Measurements from ENCODE around the gene MPO. TPM values are rescaled to one million over a fixed set of nuclear protein-coding genes. Genes with fewer than 3 reads are reported as not detected.

MPO gene
- total RNA-seq, 1 experiment from 2014 or later: not detected

DNA sequence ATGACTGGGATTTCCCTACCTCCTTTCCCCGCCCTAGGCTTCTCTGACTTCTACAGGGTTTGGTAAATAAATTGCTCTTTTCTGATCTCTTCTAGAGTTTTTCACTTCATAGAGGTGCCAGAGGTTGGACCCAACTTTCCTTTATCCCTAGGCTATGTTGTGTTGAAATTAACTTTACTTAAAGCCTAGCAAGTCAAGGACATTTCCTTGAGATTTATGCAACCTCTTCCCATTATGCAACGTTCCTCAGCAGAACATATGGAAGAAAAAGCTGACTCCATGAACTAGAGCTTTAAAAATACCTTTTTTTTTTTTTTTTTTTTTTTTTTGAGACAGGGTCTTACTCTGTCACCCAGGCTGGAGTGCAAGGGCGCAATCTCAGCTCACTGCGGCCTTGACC is 15.5 kb downstream of the MPO start:
- ATAC-seq: no peak
- Mint-ChIP-seq H3K9me3 (no peaks in the 10 kb centered on the region), H3K27ac (no peak overlapping the region), H3K27me3 (ENCODE audit: low read depth) (peaks cover 54% of the 10 kb centered on the region), H3K36me3 (no peaks in the 10 kb centered on the region), H3K4me3 (no peak overlapping the region), H3K4me1 (no peaks in the 10 kb centered on the region)
- POLR2A ChIA-PET: interaction anchor here (0.6 kb wide), 1 partner anchor 625 kb away, joined by 3 read pairs; no protein-coding TSS in a partner anchor
- TF ChIP-seq, protein P1, sequence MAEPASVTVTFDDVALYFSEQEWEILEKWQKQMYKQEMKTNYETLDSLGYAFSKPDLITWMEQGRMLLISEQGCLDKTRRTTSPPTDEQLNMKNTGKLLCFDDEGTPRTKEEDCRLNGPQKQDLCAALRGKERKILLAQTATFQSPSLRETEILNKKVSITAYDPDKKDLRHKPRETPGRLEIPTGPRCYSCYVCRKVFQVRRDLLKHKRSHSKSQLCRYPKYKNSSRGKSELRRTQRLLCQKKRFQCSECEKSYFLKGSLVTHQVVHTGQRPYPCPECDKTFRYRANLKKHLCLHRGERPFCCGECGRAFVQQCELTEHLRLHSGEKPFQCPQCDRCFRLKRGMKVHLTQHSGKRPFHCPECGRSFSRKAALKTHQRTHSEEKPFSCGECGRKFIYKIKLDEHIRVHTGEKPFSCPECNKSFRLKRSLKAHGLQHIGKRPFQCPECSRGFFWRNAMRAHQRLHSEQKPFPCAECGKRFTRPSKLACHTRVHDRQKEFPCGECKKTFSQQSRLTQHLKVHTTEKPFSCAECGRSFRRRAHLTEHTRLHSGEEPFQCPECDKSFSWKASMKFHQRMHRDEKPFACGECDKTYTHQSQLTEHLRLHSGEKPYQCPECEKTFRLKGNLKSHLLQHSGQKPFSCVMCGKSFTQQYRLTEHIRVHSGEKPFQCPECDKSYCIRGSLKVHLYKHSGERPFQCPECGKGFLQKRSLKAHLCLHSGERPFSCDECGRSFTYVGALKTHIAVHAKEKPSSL (CRISPR knock-in tag; conservative IDR thresholded peaks at IDR 0.05): no peak
- TF ChIP-seq GABPB1 (CRISPR knock-in tag; IDR thresholded peaks at IDR 0.05) (no peak), ZNF121 (CRISPR knock-in tag; IDR thresholded peaks at IDR 0.05) (no peak), SP1 (CRISPR knock-in tag; conservative IDR thresholded peaks at IDR 0.05) (no peak), NR2C2 (CRISPR knock-in tag; IDR thresholded peaks at IDR 0.05) (no peak), MYBL2 (CRISPR knock-in tag; IDR thresholded peaks at IDR 0.05) (no peak)
- DNase-seq (ENCODE audit: low spot score): no peak
- CTCF ChIA-PET: interaction anchor here (0.6 kb wide), 2 partner anchors 184 to 210 kb away, joined by 3 read pairs; no protein-coding TSS in a partner anchor

DNA sequence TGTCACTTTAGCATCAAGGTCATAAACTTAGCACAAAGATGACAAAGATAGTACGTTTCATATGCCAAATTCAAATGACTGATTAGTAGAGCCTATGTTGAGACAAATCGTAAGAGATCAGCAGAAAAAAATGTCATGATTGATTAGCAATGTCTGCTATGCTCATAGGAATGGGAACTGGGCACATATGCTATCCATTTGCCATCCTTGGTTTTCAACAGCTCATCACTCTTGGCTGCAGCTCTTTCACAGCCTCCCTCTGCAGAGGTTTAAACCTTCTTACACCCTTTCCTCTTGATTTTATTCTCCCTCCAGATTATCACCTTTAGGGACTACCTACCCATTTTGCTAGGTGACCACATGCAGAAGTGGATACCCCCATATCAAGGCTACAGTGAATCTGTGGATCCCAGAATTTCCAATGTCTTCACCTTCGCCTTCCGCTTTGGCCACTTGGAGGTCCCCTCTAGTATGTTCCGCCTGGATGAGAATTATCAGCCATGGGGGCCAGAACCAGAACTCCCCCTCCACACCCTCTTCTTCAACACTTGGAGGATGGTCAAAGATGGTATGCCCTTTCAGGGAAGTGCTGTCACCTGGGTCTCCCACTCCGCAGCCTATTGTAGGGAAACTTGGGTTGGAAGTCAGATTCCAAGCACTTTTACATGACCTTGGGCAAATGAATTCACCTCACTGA is 16.2 kb downstream of the MPO start:
- H3K4me1 Mint-ChIP-seq: no peaks in the 10 kb centered on the region
- ChIA-PET CTCF (interaction anchor here (0.6 to 1.5 kb wide), 4 partner anchors 10 to 210 kb away, joined by 3 to 6 read pairs (median 4); no protein-coding TSS in a partner anchor), POLR2A (interaction anchor here (0.6 kb wide), 1 partner anchor 625 kb away, joined by 3 read pairs; no protein-coding TSS in a partner anchor)
- H3K27me3 Mint-ChIP-seq (ENCODE audit: low read depth): peaks cover 61% of the 10 kb centered on the region
- no peaks in the 10 kb centered on the region for H3K9me3 Mint-ChIP-seq
- ATAC-seq (no peak), DNase-seq (ENCODE audit: low spot score) (no peak)
- H3K27ac Mint-ChIP-seq: no peak overlapping the region
- TF ChIP-seq ZNF219 (CRISPR knock-in tag; IDR thresholded peaks at IDR 0.05; ENCODE audit: borderline replicate concordance) (no peak), FOXK1 (CRISPR knock-in tag; IDR thresholded peaks at IDR 0.05) (no peak), NR3C1 (CRISPR knock-in tag; conservative IDR thresholded peaks at IDR 0.05; ENCODE audit: low read depth) (no peak), ATF1 (CRISPR knock-in tag; IDR thresholded peaks at IDR 0.05) (no peak), SP1 (CRISPR knock-in tag; conservative IDR thresholded peaks at IDR 0.05) (no peak), GRHL2 (CRISPR knock-in tag; IDR thresholded peaks at IDR 0.05; ENCODE audit: insufficient replicate concordance, severe bottlenecking) (no peak)
- TF ChIP-seq, protein P1 (CRISPR knock-in tag; conservative IDR thresholded peaks at IDR 0.05): no peak
- TF ChIP-seq, protein P2, sequence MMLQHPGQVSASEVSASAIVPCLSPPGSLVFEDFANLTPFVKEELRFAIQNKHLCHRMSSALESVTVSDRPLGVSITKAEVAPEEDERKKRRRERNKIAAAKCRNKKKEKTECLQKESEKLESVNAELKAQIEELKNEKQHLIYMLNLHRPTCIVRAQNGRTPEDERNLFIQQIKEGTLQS (CRISPR knock-in tag; conservative IDR thresholded peaks at IDR 0.05): no peak
- TF ChIP-seq, protein P3, sequence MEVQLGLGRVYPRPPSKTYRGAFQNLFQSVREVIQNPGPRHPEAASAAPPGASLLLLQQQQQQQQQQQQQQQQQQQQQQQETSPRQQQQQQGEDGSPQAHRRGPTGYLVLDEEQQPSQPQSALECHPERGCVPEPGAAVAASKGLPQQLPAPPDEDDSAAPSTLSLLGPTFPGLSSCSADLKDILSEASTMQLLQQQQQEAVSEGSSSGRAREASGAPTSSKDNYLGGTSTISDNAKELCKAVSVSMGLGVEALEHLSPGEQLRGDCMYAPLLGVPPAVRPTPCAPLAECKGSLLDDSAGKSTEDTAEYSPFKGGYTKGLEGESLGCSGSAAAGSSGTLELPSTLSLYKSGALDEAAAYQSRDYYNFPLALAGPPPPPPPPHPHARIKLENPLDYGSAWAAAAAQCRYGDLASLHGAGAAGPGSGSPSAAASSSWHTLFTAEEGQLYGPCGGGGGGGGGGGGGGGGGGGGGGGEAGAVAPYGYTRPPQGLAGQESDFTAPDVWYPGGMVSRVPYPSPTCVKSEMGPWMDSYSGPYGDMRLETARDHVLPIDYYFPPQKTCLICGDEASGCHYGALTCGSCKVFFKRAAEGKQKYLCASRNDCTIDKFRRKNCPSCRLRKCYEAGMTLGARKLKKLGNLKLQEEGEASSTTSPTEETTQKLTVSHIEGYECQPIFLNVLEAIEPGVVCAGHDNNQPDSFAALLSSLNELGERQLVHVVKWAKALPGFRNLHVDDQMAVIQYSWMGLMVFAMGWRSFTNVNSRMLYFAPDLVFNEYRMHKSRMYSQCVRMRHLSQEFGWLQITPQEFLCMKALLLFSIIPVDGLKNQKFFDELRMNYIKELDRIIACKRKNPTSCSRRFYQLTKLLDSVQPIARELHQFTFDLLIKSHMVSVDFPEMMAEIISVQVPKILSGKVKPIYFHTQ (CRISPR knock-in tag; IDR thresholded peaks at IDR 0.05): no peak
- no peaks in the 10 kb centered on the region for H3K36me3 Mint-ChIP-seq
- no peak overlapping the region for H3K4me3 Mint-ChIP-seq

DNA sequence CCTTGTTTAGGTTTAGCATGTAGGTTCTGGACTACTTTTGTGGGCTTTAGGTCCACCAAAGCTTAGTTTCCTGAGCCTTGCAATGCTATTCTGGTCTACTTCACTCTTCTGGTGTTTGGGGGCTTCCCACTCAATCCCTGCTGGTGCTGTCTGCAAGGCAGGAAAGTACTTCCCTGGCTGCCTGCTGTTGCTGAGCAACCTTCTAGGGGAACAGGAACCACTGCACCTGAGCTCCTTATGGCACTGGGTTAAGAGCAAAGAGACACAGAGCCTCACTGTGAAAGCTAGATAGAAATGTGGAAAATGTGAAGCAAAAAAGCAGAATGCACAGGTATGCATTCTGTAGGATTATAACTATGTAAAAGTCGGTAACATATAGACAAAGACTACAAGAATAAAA is 17.0 kb downstream of the MPO start:
- ATAC-seq (no peak), DNase-seq (ENCODE audit: low spot score) (no peak)
- Mint-ChIP-seq H3K4me1 (no peaks in the 10 kb centered on the region), H3K9me3 (no peaks in the 10 kb centered on the region), H3K36me3 (no peaks in the 10 kb centered on the region), H3K27ac (no peak overlapping the region), H3K4me3 (no peak overlapping the region), H3K27me3 (ENCODE audit: low read depth) (peaks cover 67% of the 10 kb centered on the region)
- ChIA-PET POLR2A (no interaction called here), CTCF (interaction anchor here (1.5 kb wide), 2 partner anchors 9 to 64 kb away, joined by 4 to 6 read pairs; no protein-coding TSS in a partner anchor)
- TF ChIP-seq, protein P4, sequence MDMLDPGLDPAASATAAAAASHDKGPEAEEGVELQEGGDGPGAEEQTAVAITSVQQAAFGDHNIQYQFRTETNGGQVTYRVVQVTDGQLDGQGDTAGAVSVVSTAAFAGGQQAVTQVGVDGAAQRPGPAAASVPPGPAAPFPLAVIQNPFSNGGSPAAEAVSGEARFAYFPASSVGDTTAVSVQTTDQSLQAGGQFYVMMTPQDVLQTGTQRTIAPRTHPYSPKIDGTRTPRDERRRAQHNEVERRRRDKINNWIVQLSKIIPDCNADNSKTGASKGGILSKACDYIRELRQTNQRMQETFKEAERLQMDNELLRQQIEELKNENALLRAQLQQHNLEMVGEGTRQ (CRISPR knock-in tag; IDR thresholded peaks at IDR 0.05): no peak
- TF ChIP-seq NFYB (CRISPR knock-in tag; conservative IDR thresholded peaks at IDR 0.05; ENCODE audit: low read depth): no peak
- TF ChIP-seq ZNF416 (CRISPR knock-in tag; IDR thresholded peaks at IDR 0.05): no peak
- TF ChIP-seq, protein P5, sequence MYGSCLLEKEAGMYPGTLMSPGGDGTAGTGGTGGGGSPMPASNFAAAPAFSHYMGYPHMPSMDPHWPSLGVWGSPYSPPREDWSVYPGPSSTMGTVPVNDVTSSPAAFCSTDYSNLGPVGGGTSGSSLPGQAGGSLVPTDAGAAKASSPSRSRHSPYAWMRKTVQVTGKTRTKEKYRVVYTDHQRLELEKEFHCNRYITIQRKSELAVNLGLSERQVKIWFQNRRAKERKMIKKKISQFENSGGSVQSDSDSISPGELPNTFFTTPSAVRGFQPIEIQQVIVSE (CRISPR knock-in tag; IDR thresholded peaks at IDR 0.05; ENCODE audit: borderline replicate concordance): no peak
- no peak for TF ChIP-seq ZNF121 (CRISPR knock-in tag; IDR thresholded peaks at IDR 0.05)
- no peak for TF ChIP-seq NFATC4 (CRISPR knock-in tag; IDR thresholded peaks at IDR 0.05)
- no peak for TF ChIP-seq ESRRA (CRISPR knock-in tag; IDR thresholded peaks at IDR 0.05; ENCODE audit: borderline replicate concordance)
- TF ChIP-seq HMGA2 (CRISPR knock-in tag; IDR thresholded peaks at IDR 0.05): no peak
- TF ChIP-seq ZNF423 (CRISPR knock-in tag; IDR thresholded peaks at IDR 0.05): no peak
